Measurements from ENCODE around the gene EFNA4.

Gene EFNA4

GRCh38 chr1:155050560-155051341 lies 12.8 kb upstream of the EFNA4 start, which contains the start of gene ADAM15 (continued):
- TF ChIP-seq INSM2 (tag by site-specific recombination; IDR thresholded peaks at IDR 0.05), result peak; percentile 72; the same call in 1 of the 2 replicates
- peak; percentile 17; the same call in 1 of the 2 replicates for TF ChIP-seq OVOL3 (tag by site-specific recombination; IDR thresholded peaks at IDR 0.05)
- TF ChIP-seq ZNF629 (tag by site-specific recombination; IDR thresholded peaks at IDR 0.05), result peak; percentile 71
- TF ChIP-seq ZNF23 (tag by site-specific recombination; IDR thresholded peaks at IDR 0.05; ENCODE audit: borderline replicate concordance), result no peak
- peak; percentile 64; the same call in 1 of the 2 replicates for TF ChIP-seq GLIS2 (tag by site-specific recombination; IDR thresholded peaks at IDR 0.05)
- TF ChIP-seq ZNF596 (tag by site-specific recombination; IDR thresholded peaks at IDR 0.05), result no peak
- TF ChIP-seq ZNF626 (tag by site-specific recombination; IDR thresholded peaks at IDR 0.05), result no peak
- TF ChIP-seq CTCF (tag by site-specific recombination; IDR thresholded peaks at IDR 0.05), result peak; percentile 99
- no peak for TF ChIP-seq SCRT2 (tag by site-specific recombination; IDR thresholded peaks at IDR 0.05)
- no peak; the same call in 1 of the 2 replicates for TF ChIP-seq ZXDB (tag by site-specific recombination; IDR thresholded peaks at IDR 0.05)
- no peak for TF ChIP-seq ZNF114 (tag by site-specific recombination; IDR thresholded peaks at IDR 0.05)
- peak; percentile 93 for TF ChIP-seq ZEB2 (tag by site-specific recombination; IDR thresholded peaks at IDR 0.05)
- no peak for TF ChIP-seq ZNF707 (tag by site-specific recombination; IDR thresholded peaks at IDR 0.05)
- TF ChIP-seq ZNF473 (tag by site-specific recombination; IDR thresholded peaks at IDR 0.05), result no peak
- TF ChIP-seq SALL2 (tag by site-specific recombination; IDR thresholded peaks at IDR 0.05; ENCODE audit: borderline replicate concordance), result no peak; the same call in 1 of the 2 replicates
- peak; percentile 30; the same call in 1 of the 2 replicates for TF ChIP-seq ZSCAN4 (tag by site-specific recombination; IDR thresholded peaks at IDR 0.05)
- TF ChIP-seq HOXA7 (CRISPR knock-in tag; IDR thresholded peaks at IDR 0.05; ENCODE audit: borderline replicate concordance), result no peak
- TF ChIP-seq MYNN (tag by site-specific recombination; IDR thresholded peaks at IDR 0.05; ENCODE audit: borderline replicate concordance), result no peak; the same call in 1 of the 2 replicates
- peak; percentile 8; the same call in 1 of the 2 replicates for TF ChIP-seq PRDM10 (tag by site-specific recombination; IDR thresholded peaks at IDR 0.05)
- TF ChIP-seq ATF2 (tag by site-specific recombination; IDR thresholded peaks at IDR 0.05; ENCODE audit: low read depth), result no peak
- TF ChIP-seq ZSCAN30 (tag by site-specific recombination; IDR thresholded peaks at IDR 0.05), result peak; percentile 86
- no peak for TF ChIP-seq ZNF514 (tag by site-specific recombination; IDR thresholded peaks at IDR 0.05)
- TF ChIP-seq ZFP37 (tag by site-specific recombination; IDR thresholded peaks at IDR 0.05), result peak; percentile 87
- peak; percentile 46; the same call in 1 of the 2 replicates for TF ChIP-seq WT1 (tag by site-specific recombination; IDR thresholded peaks at IDR 0.05)
- TF ChIP-seq ZNF302 (tag by site-specific recombination; IDR thresholded peaks at IDR 0.05; ENCODE audit: low read depth), result no peak
- 0 out of 2 replicates have a peak, but pooled peaks have one; percentile 16 for TF ChIP-seq ZBTB48 (tag by site-specific recombination; IDR thresholded peaks at IDR 0.05)
- no peak for TF ChIP-seq ZNF645 (tag by site-specific recombination; IDR thresholded peaks at IDR 0.05)
- peak; percentile 87; the same call in 1 of the 2 replicates for TF ChIP-seq BCL11B (tag by site-specific recombination; IDR thresholded peaks at IDR 0.05; ENCODE audit: low read depth)
- no peak for TF ChIP-seq ZNF677 (tag by site-specific recombination; IDR thresholded peaks at IDR 0.05)
